HepG2 (cell line): ENCODE measurements around the gene CDHR5. TPM values are rescaled to one million over a fixed set of nuclear protein-coding genes. Genes with fewer than 3 reads are reported as not detected.

ENCODE experiments used
- FOXK2 ChIP-seq: fragments of 450-650 bp; IDR thresholded peaks from 2 replicates; pipeline ENCODE4 v1.6.1; 2016
- KAT2B ChIP-seq: fragments of 150-350 bp; IDR thresholded peaks from 2 replicates; pipeline ENCODE4 v1.6.1; 2014; ENCODE audit warnings: low read depth, low read length, borderline replicate concordance
- MTF1 ChIP-seq: sonication (generic); formaldehyde crosslinking; IDR thresholded peaks from 2 replicates; pipeline ENCODE4 v1.5.0; 2020; ENCODE audit warnings: missing genetic modification reagents
- MYNN ChIP-seq: sonication (generic); formaldehyde crosslinking; IDR thresholded peaks from 2 replicates; pipeline ENCODE4 v1.4.0; 2020; ENCODE audit warnings: mild to moderate bottlenecking, low read depth, missing genetic modification reagents
- NBN ChIP-seq: fragments of 450-650 bp; conservative IDR thresholded peaks from 2 replicates; pipeline ENCODE4 v1.6.1; 2017
- NCOA2 ChIP-seq: sonication (generic); formaldehyde crosslinking; IDR thresholded peaks from 2 replicates; pipeline ENCODE4 v1.8.0; 2022; ENCODE audit warnings: inconsistent platforms
- RBM39 ChIP-seq: fragments of 200-400 bp; formaldehyde crosslinking; IDR thresholded peaks from one replicate; pipeline ENCODE4 v1.6.1; 2018; ENCODE audit warnings: antibody characterized with exemption, mild to moderate bottlenecking, low read depth, low read length; ENCODE audit not compliant: poor library complexity, severe bottlenecking
- SMAD1 ChIP-seq: sonication (generic); formaldehyde crosslinking; IDR thresholded peaks from 2 replicates; pipeline ENCODE4 v1.4.0; 2020; ENCODE audit warnings: missing genetic modification reagents, low read depth, mild to moderate bottlenecking, borderline replicate concordance
- STAG1 ChIP-seq: sonication (generic); formaldehyde crosslinking; IDR thresholded peaks from 2 replicates; pipeline ENCODE4 v1.4.0; 2020; ENCODE audit warnings: missing genetic modification reagents
- U2AF2 ChIP-seq: fragments of 200-400 bp; formaldehyde crosslinking; IDR thresholded peaks from 2 replicates; pipeline ENCODE4 v1.6.1; 2017; ENCODE audit warnings: low read depth, mild to moderate bottlenecking, low read length
- ZBTB20 ChIP-seq: sonication (generic); formaldehyde crosslinking; IDR thresholded peaks from 2 replicates; pipeline ENCODE4 v1.8.1; 2023; ENCODE audit warnings: missing genetic modification reagents, low read depth, mild to moderate bottlenecking, borderline replicate concordance
- ZMYM3 ChIP-seq: sonication (generic); formaldehyde crosslinking; IDR thresholded peaks from 2 replicates; pipeline ENCODE4 v1.5.1; 2020; ENCODE audit warnings: mild to moderate bottlenecking, missing genetic modification reagents
- ZNF143 ChIP-seq: sonication (generic); formaldehyde crosslinking; IDR thresholded peaks from 2 replicates; pipeline ENCODE4 v1.4.0; 2020; ENCODE audit warnings: missing genetic modification reagents
- ZNF367 ChIP-seq: sonication (generic); formaldehyde crosslinking; IDR thresholded peaks from 2 replicates; pipeline ENCODE4 v1.4.0; 2020; ENCODE audit warnings: missing genetic modification reagents, borderline replicate concordance
- ZNF598 ChIP-seq: sonication (generic); formaldehyde crosslinking; IDR thresholded peaks from 2 replicates; pipeline ENCODE4 v1.5.1; 2020; ENCODE audit warnings: mild to moderate bottlenecking, missing genetic modification reagents, borderline replicate concordance
- ZNF775 ChIP-seq: sonication (generic); formaldehyde crosslinking; IDR thresholded peaks from 2 replicates; pipeline ENCODE4 v1.4.0; 2020; ENCODE audit warnings: missing genetic modification reagents, mild to moderate bottlenecking, moderate library complexity, borderline replicate concordance
- polyA plus RNA-seq, 8 experiments: library from polyadenylated mRNA; depleted of rRNA in 3 of 8; stranded (reverse) in 7 of 8; unstranded in 1 of 8; fragments of >200 nt; fragmentation: Illumina TruSeq in 4 of 8; extraction: Trizol in 4 of 8; gene quantifications; 2 replicates each; pipeline versions ENCODE4 v1.2.1 to v1.2.3, GENCODE V29; 2011 to 2016; ENCODE audit warnings: low read depth in 4 of 8, missing spikeins in 1 of 8, mixed read lengths in 1 of 8; ENCODE audit not compliant: insufficient read depth in 1 of 8
- total RNA-seq, 5 experiments: library from RNA; depleted of rRNA; stranded (reverse); fragments of >200 nt; fragmentation: Illumina TruSeq; extraction: Trizol; gene quantifications; 2 replicates each; pipeline ENCODE4 v1.2.3, GENCODE V29; 2016; ENCODE audit warnings: low read depth in 1 of 5
- TF ChIP-seq, protein P1 (sequence below): sonication (generic); formaldehyde crosslinking; IDR thresholded peaks from 2 replicates; pipeline ENCODE4 v1.4.0; 2020; ENCODE audit warnings: low read depth, missing genetic modification reagents
- TF ChIP-seq, protein P2 (sequence below): sonication (generic); formaldehyde crosslinking; IDR thresholded peaks from 2 replicates; pipeline ENCODE4 v1.4.0; 2020; ENCODE audit warnings: missing genetic modification reagents, mild to moderate bottlenecking, borderline replicate concordance
- TF ChIP-seq, protein P3 (sequence below): sonication (generic); formaldehyde crosslinking; IDR thresholded peaks from 2 replicates; pipeline ENCODE4 v1.4.0; 2020; ENCODE audit warnings: missing genetic modification reagents, borderline replicate concordance
- TF ChIP-seq, protein P4 (sequence below): IDR thresholded peaks from 2 replicates; pipeline ENCODE4 v1.6.1; 2016; ENCODE audit warnings: missing compliant biosample characterization, missing genetic modification reagents, borderline replicate concordance

The CDHR5 gene
- total and polyA plus RNA-seq, 2 of the 13 experiments (the other 11 are each of a cell fraction or from before 2014, with no cell fraction given): 0.46 to 0.71 TPM

DNA sequence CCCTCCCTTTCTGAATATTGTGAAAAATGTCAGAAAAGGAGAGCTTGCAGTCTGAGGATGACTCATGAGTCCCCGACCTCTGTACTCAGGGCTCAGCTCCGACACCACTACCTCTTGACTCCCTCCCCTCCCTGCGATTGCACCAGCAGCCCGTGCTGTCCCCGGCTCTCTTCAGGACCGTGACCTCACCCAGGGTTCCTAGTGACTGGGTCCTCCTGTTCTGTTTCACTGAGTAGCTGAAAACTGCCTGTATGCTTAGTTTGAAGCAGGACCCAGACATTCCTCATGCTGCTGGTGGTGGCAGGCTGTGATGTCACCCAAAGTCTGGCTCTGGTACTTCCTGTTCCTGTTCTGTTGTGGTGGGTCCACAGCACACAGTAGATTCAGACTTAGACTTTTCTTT is 36.8 kb downstream of the CDHR5 start (continued):
- TF ChIP-seq, protein P1, sequence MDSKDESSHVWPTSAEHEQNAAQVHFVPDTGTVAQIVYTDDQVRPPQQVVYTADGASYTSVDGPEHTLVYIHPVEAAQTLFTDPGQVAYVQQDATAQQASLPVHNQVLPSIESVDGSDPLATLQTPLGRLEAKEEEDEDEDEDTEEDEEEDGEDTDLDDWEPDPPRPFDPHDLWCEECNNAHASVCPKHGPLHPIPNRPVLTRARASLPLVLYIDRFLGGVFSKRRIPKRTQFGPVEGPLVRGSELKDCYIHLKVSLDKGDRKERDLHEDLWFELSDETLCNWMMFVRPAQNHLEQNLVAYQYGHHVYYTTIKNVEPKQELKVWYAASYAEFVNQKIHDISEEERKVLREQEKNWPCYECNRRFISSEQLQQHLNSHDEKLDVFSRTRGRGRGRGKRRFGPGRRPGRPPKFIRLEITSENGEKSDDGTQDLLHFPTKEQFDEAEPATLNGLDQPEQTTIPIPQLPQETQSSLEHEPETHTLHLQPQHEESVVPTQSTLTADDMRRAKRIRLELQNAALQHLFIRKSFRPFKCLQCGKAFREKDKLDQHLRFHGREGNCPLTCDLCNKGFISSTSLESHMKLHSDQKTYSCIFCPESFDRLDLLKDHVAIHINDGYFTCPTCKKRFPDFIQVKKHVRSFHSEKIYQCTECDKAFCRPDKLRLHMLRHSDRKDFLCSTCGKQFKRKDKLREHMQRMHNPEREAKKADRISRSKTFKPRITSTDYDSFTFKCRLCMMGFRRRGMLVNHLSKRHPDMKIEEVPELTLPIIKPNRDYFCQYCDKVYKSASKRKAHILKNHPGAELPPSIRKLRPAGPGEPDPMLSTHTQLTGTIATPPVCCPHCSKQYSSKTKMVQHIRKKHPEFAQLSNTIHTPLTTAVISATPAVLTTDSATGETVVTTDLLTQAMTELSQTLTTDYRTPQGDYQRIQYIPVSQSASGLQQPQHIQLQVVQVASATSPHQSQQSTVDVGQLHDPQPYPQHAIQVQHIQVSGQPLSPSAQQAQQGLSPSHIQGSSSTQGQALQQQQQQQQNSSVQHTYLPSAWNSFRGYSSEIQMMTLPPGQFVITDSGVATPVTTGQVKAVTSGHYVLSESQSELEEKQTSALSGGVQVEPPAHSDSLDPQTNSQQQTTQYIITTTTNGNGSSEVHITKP (CRISPR knock-in tag): peak; percentile 94
- TF ChIP-seq SMAD1 (CRISPR knock-in tag) (no peak), STAG1 (CRISPR knock-in tag) (peak; percentile 24; the same call in 1 of the 2 replicates), ZMYM3 (CRISPR knock-in tag) (peak; percentile 49; the same call in 1 of the 2 replicates), MTF1 (CRISPR knock-in tag) (no peak), FOXK2 (no peak), NBN (no peak), KAT2B (no peak), MYNN (no peak), ZNF367 (CRISPR knock-in tag) (no peak), ZNF598 (CRISPR knock-in tag) (peak; percentile 38; the same call in 1 of the 2 replicates), ZBTB20 (0 out of 2 replicates have a peak, but pooled peaks have one; percentile 39), RBM39 (no peak), ZNF143 (CRISPR knock-in tag) (no peak), U2AF2 (no peak), ZNF775 (CRISPR knock-in tag) (no peak), NCOA2 (CRISPR knock-in tag) (peak; percentile 70)
- TF ChIP-seq, protein P2, sequence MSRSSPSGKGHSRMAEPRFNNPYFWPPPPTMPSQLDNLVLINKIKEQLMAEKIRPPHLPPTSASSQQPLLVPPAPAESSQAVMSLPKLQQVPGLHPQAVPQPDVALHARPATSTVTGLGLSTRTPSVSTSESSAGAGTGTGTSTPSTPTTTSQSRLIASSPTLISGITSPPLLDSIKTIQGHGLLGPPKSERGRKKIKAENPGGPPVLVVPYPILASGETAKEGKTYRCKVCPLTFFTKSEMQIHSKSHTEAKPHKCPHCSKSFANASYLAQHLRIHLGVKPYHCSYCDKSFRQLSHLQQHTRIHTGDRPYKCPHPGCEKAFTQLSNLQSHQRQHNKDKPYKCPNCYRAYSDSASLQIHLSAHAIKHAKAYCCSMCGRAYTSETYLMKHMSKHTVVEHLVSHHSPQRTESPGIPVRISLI (CRISPR knock-in tag): no peak
- TF ChIP-seq, protein P3, sequence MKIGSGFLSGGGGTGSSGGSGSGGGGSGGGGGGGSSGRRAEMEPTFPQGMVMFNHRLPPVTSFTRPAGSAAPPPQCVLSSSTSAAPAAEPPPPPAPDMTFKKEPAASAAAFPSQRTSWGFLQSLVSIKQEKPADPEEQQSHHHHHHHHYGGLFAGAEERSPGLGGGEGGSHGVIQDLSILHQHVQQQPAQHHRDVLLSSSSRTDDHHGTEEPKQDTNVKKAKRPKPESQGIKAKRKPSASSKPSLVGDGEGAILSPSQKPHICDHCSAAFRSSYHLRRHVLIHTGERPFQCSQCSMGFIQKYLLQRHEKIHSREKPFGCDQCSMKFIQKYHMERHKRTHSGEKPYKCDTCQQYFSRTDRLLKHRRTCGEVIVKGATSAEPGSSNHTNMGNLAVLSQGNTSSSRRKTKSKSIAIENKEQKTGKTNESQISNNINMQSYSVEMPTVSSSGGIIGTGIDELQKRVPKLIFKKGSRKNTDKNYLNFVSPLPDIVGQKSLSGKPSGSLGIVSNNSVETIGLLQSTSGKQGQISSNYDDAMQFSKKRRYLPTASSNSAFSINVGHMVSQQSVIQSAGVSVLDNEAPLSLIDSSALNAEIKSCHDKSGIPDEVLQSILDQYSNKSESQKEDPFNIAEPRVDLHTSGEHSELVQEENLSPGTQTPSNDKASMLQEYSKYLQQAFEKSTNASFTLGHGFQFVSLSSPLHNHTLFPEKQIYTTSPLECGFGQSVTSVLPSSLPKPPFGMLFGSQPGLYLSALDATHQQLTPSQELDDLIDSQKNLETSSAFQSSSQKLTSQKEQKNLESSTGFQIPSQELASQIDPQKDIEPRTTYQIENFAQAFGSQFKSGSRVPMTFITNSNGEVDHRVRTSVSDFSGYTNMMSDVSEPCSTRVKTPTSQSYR (CRISPR knock-in tag): peak; percentile 16; the same call in 1 of the 2 replicates
- TF ChIP-seq, protein P4, sequence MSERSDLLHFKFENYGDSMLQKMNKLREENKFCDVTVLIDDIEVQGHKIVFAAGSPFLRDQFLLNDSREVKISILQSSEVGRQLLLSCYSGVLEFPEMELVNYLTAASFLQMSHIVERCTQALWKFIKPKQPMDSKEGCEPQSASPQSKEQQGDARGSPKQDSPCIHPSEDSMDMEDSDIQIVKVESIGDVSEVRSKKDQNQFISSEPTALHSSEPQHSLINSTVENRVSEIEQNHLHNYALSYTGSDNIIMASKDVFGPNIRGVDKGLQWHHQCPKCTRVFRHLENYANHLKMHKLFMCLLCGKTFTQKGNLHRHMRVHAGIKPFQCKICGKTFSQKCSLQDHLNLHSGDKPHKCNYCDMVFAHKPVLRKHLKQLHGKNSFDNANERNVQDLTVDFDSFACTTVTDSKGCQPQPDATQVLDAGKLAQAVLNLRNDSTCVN (CRISPR knock-in tag): no peak
